H9 (cell line): ENCODE data around the gene CERS6. TPM values are rescaled to one million over a fixed set of nuclear protein-coding genes. Genes with fewer than 3 reads are reported as not detected.

Source experiments
- DNase-seq: peaks from one replicate; pipeline ENCODE4 v3.0.0-alpha.2; 2017
- H2AFZ ChIP-seq: one replicate; pipeline ENCODE4 v1.6.1; 2013; ENCODE audit warnings: mild to moderate bottlenecking, low read length, control low read depth, moderate library complexity
- H2AK5ac ChIP-seq: 2 replicates; pipeline ENCODE4 v1.6.1; 2013; ENCODE audit warnings: low read length, control low read depth, mixed read lengths; ENCODE audit not compliant: insufficient read length
- H2BK120ac ChIP-seq: one replicate; pipeline ENCODE4 v1.6.1; 2013; ENCODE audit warnings: low read depth, mild to moderate bottlenecking, low read length, control low read depth, inconsistent platforms; ENCODE audit not compliant: poor library complexity, severe bottlenecking
- H2BK12ac ChIP-seq: 2 replicates; pipeline ENCODE4 v1.6.1; 2013; ENCODE audit warnings: low read length, control low read depth, mixed read lengths, low read depth; ENCODE audit not compliant: insufficient read length
- H2BK15ac ChIP-seq: 2 replicates; pipeline ENCODE4 v1.6.1; 2013; ENCODE audit warnings: low read depth, low read length, control low read depth
- H2BK20ac ChIP-seq: one replicate; pipeline ENCODE4 v1.6.1; 2013; ENCODE audit warnings: low read depth, mild to moderate bottlenecking, low read length, control low read depth, inconsistent platforms; ENCODE audit not compliant: poor library complexity, severe bottlenecking
- H2BK5ac ChIP-seq: 2 replicates; pipeline ENCODE4 v1.6.1; 2013; ENCODE audit warnings: low read length, control low read depth, mixed read lengths; ENCODE audit not compliant: insufficient read length
- H3K14ac ChIP-seq: 2 replicates; pipeline ENCODE4 v1.6.1; 2013; ENCODE audit warnings: low read length, control low read depth; ENCODE audit not compliant: insufficient read depth
- H3K18ac ChIP-seq: 2 replicates; pipeline ENCODE4 v1.6.1; 2013; ENCODE audit warnings: low read depth, mild to moderate bottlenecking, mixed read lengths, low read length, control low read depth; ENCODE audit not compliant: insufficient read length
- H3K23ac ChIP-seq: 2 replicates; pipeline ENCODE4 v1.6.1; 2013; ENCODE audit warnings: low read length, control low read depth, mixed read lengths, low read depth; ENCODE audit not compliant: insufficient read length
- H3K23me2 ChIP-seq: 2 replicates; pipeline ENCODE4 v1.6.1; 2013; ENCODE audit warnings: low read depth, mild to moderate bottlenecking, mixed read lengths, low read length, control low read depth; ENCODE audit not compliant: insufficient read length, poor library complexity, severe bottlenecking
- H3K27ac ChIP-seq: 2 replicates; pipeline ENCODE4 v1.5.1; 2013; ENCODE audit warnings: low read length, control low read depth, mixed read lengths, low read depth; ENCODE audit not compliant: insufficient read length
- H3K27me3 ChIP-seq: 2 replicates; pipeline ENCODE4 v1.6.1; 2013; ENCODE audit warnings: low read length, control low read depth, inconsistent platforms; ENCODE audit not compliant: insufficient read depth
- H3K4ac ChIP-seq: 2 replicates; pipeline ENCODE4 v1.6.1; 2013; ENCODE audit warnings: low read depth, mild to moderate bottlenecking, control low read depth, inconsistent platforms, low read length, moderate library complexity
- H3K4me1 ChIP-seq: 2 replicates; pipeline ENCODE4 v1.6.1; 2013; ENCODE audit warnings: low read length, control low read depth, inconsistent platforms; ENCODE audit not compliant: insufficient read depth
- H3K4me2 ChIP-seq: 2 replicates; pipeline ENCODE4 v1.6.1; 2013; ENCODE audit warnings: low read length, control low read depth, mixed read lengths; ENCODE audit not compliant: insufficient read length, insufficient read depth
- H3K56ac ChIP-seq: 2 replicates; pipeline ENCODE4 v1.6.1; 2013; ENCODE audit warnings: low read depth, mild to moderate bottlenecking, mixed read lengths, low read length, control low read depth; ENCODE audit not compliant: insufficient read length
- H3K79me1 ChIP-seq: 2 replicates; pipeline ENCODE4 v1.6.1; 2013; ENCODE audit warnings: low read depth, mild to moderate bottlenecking, moderate library complexity, low read length, control low read depth, inconsistent platforms; ENCODE audit not compliant: insufficient read depth, poor library complexity, severe bottlenecking
- H3K79me2 ChIP-seq: 2 replicates; pipeline ENCODE4 v1.6.1; 2013; ENCODE audit warnings: low read length, control low read depth, inconsistent platforms; ENCODE audit not compliant: insufficient read depth
- H3K9ac ChIP-seq: 2 replicates; pipeline ENCODE4 v1.6.1; 2013; ENCODE audit warnings: low read length, control low read depth, mixed read lengths; ENCODE audit not compliant: insufficient read length; ENCODE audit errors: extremely low read depth
- H3K9me3 ChIP-seq: one replicate; pipeline ENCODE4 v1.6.1; 2013; ENCODE audit warnings: low read depth, low read length, inconsistent platforms; ENCODE audit not compliant: control insufficient read depth
- H3T11ph ChIP-seq: one replicate; pipeline ENCODE4 v1.6.1; 2013; ENCODE audit warnings: mild to moderate bottlenecking, low read length, control low read depth, inconsistent platforms
- H4K20me1 ChIP-seq: one replicate; pipeline ENCODE4 v1.6.1; 2013; ENCODE audit not compliant: control insufficient read depth, insufficient read length, insufficient read depth
- H4K5ac ChIP-seq: 2 replicates; pipeline ENCODE4 v1.6.1; 2013; ENCODE audit warnings: low read depth, mild to moderate bottlenecking, mixed read lengths, low read length, control low read depth; ENCODE audit not compliant: insufficient read length
- H4K8ac ChIP-seq: replicated peaks from 2 replicates; pipeline ENCODE4 v1.6.1; 2013; ENCODE audit warnings: low read length, control low read depth, mixed read lengths, low read depth; ENCODE audit not compliant: insufficient read length
- H4K91ac ChIP-seq: 2 replicates; pipeline ENCODE4 v1.6.1; 2013; ENCODE audit warnings: low read depth, mild to moderate bottlenecking, moderate library complexity, mixed read lengths, low read length, control low read depth; ENCODE audit not compliant: insufficient read length
- H3K27ac Mint-ChIP-seq, 3 experiments: 2 replicates in 2 of 3; 3 replicates in 1 of 3; pipeline ENCODE4 v1.8.0; 2020 to 2021; ENCODE audit warnings: mixed read lengths in 3 of 3, mild to moderate bottlenecking in 1 of 3, moderate library complexity in 1 of 3
- H3K27me3 Mint-ChIP-seq: 2 replicates; pipeline ENCODE4 v1.8.0; 2021; ENCODE audit warnings: low read depth, mild to moderate bottlenecking, moderate library complexity, mixed read lengths
- H3K36me3 Mint-ChIP-seq, 3 experiments: 2 replicates in 2 of 3; 3 replicates in 1 of 3; pipeline ENCODE4 v1.8.0; 2020 to 2021; ENCODE audit warnings: low read depth in 3 of 3, mixed read lengths in 3 of 3; ENCODE audit not compliant: insufficient read depth in 1 of 3
- H3K4me1 Mint-ChIP-seq, 2 experiments: 2 replicates each; pipeline ENCODE4 v1.8.0; 2020; ENCODE audit warnings: mixed read lengths in 2 of 2
- H3K4me3 Mint-ChIP-seq, 2 experiments: 2 replicates in 1 of 2; 3 replicates in 1 of 2; pipeline ENCODE4 v1.8.0; 2020 to 2021; ENCODE audit warnings: mild to moderate bottlenecking in 2 of 2, mixed read lengths in 2 of 2, moderate library complexity in 1 of 2
- H3K9me3 Mint-ChIP-seq, 2 experiments: 2 replicates in 1 of 2; 3 replicates in 1 of 2; pipeline ENCODE4 v1.8.0; 2020; ENCODE audit warnings: mild to moderate bottlenecking in 2 of 2, mixed read lengths in 2 of 2, moderate library complexity in 1 of 2
- CTCF ChIP-seq: fragments of 200-600 bp; sonication (generic); conservative IDR thresholded peaks from 3 replicates; pipeline ENCODE4 v1.8.0; 2021; ENCODE audit warnings: antibody characterized with exemption, mild to moderate bottlenecking
- WGBS: extraction: QIAGEN DNeasy Blood & Tissue Kit; methylation state at CpG from one replicate; pipeline ENCODE4 v1.1.7; 2013; ENCODE audit warnings: missing lambda C conversion rate, low lambda C conversion rate, mixed read lengths; ENCODE audit not compliant: insufficient read length; ENCODE audit errors: extremely low coverage; 5-methylcytosine and 5-hydroxymethylcytosine counted together
- total RNA-seq: library from RNA; stranded (reverse); gene quantifications from 2 replicates; pipeline ENCODE4 v1.2.1, GENCODE V29; 2021

The CERS6 gene
- total RNA-seq, 1 experiment from 2014 or later: 17.7 TPM

GRCh38 chr2:168626647-168627046 lies 170.6 kb downstream of the CERS6 start:
- no peak overlapping the region for H4K5ac ChIP-seq
- H3K14ac ChIP-seq: no peak overlapping the region; the same call in 1 of the 2 replicates
- no peaks in the 10 kb centered on the region for H3K9me3 ChIP-seq
- no peak overlapping the region for H3T11ph ChIP-seq
- no peak overlapping the region for H2BK20ac ChIP-seq
- no CpG with 5 or more reads among the region's 3 CpGs for WGBS
- H3K18ac ChIP-seq: no peak overlapping the region
- no peaks in the 10 kb centered on the region for H3K23me2 ChIP-seq
- no peaks in the 10 kb centered on the region for H3K9me3 Mint-ChIP-seq
- no peaks in the 10 kb centered on the region; the same call in 1 of the 2 replicates for H3K79me2 ChIP-seq
- H2BK12ac ChIP-seq: no peak overlapping the region
- H3K4me1 Mint-ChIP-seq: peaks cover 27 to 31% of the 10 kb centered on the region in 2 experiments
- peak overlapping the region in 1 of 3 experiments; percentile 76; a peak in 3 of 7 replicates for H3K27ac Mint-ChIP-seq
- no peak overlapping the region for H3K27ac ChIP-seq
- H3K27me3 ChIP-seq: no peaks in the 10 kb centered on the region
- H4K8ac ChIP-seq: no peak overlapping the region
- H2BK120ac ChIP-seq: no peak overlapping the region
- H3K56ac ChIP-seq: no peak overlapping the region
- peaks cover 5% of the 10 kb centered on the region; the same call in 1 of the 2 replicates for H3K4me1 ChIP-seq
- no peaks in the 10 kb centered on the region for H3K79me1 ChIP-seq
- no peak overlapping the region for H2BK5ac ChIP-seq
- H3K23ac ChIP-seq: no peak overlapping the region
- TF ChIP-seq CTCF: no peak
- no peak overlapping the region for H3K9ac ChIP-seq
- H3K4ac ChIP-seq: no peak overlapping the region
- no peaks in the 10 kb centered on the region for H4K20me1 ChIP-seq
- peaks cover 0 to 1% (median 0%) of the 10 kb centered on the region in 3 experiments; a peak in 1 of 7 replicates for H3K36me3 Mint-ChIP-seq
- no peak overlapping the region; a peak in 1 of 5 replicates for H3K4me3 Mint-ChIP-seq
- H2AFZ ChIP-seq: no peak overlapping the region
- no peak overlapping the region for H2BK15ac ChIP-seq
- no peak overlapping the region for H3K4me2 ChIP-seq
- DNase-seq: no peak
- H2AK5ac ChIP-seq: no peak overlapping the region
- no peak overlapping the region for H4K91ac ChIP-seq
- H3K27me3 Mint-ChIP-seq: no peaks in the 10 kb centered on the region
